Muscle layer of colon (tissue), 2 donors: Measurements from ENCODE around the gene ZNF532.

Experiments used
- H3K27ac ChIP-seq: one replicate; pipeline ENCODE4 v1.7.0; 2013; ENCODE audit warnings: low read depth, mild to moderate bottlenecking, low read length, moderate library complexity
- H3K27me3 ChIP-seq, 2 donors: one replicate each; pipeline ENCODE4 v1.7.0; 2013; ENCODE audit warnings: low read length in 2 of 2, mild to moderate bottlenecking in 2 of 2; ENCODE audit not compliant: insufficient read depth in 2 of 2, control insufficient read depth in 1 of 2
- H3K36me3 ChIP-seq: one replicate; pipeline ENCODE4 v1.7.0; 2013; ENCODE audit warnings: mild to moderate bottlenecking, low read length; ENCODE audit not compliant: insufficient read depth
- H3K4me1 ChIP-seq: one replicate; pipeline ENCODE4 v1.7.0; 2013; ENCODE audit warnings: mild to moderate bottlenecking, low read length; ENCODE audit not compliant: insufficient read depth
- H3K4me3 ChIP-seq, 2 donors: one replicate each; pipeline ENCODE4 v1.7.0; 2013; ENCODE audit warnings: low read length in 2 of 2, low read depth in 1 of 2, mild to moderate bottlenecking in 1 of 2, moderate library complexity in 1 of 2
- H3K9ac ChIP-seq: one replicate; pipeline ENCODE4 v1.7.0; 2013; ENCODE audit warnings: low read length
- H3K9me3 ChIP-seq: one replicate; pipeline ENCODE4 v1.7.0; 2013; ENCODE audit warnings: mild to moderate bottlenecking, low read length
- donor health status: abdominal sarcoma.
- donor health status: Adenocarcinoma of cecum.

ZNF532 gene

GRCh38 chr18:58992301-58993231 lies 127.9 kb downstream of the ZNF532 start:
- no peaks in the 10 kb centered on the region for H3K27me3 ChIP-seq
- no peak overlapping the region for H3K9ac ChIP-seq
- H3K36me3 ChIP-seq: no peaks in the 10 kb centered on the region
- no peaks in the 10 kb centered on the region for H3K9me3 ChIP-seq
- no peaks in the 10 kb centered on the region for H3K4me1 ChIP-seq
- H3K27ac ChIP-seq: no peak overlapping the region
- H3K4me3 ChIP-seq: no peak overlapping the region

GRCh38 chr18:58993260-58993659 lies 128.6 kb downstream of the ZNF532 start:
- H3K4me1 ChIP-seq: no peaks in the 10 kb centered on the region
- no peaks in the 10 kb centered on the region for H3K9me3 ChIP-seq
- H3K27me3 ChIP-seq: no peaks in the 10 kb centered on the region
- H3K27ac ChIP-seq: no peak overlapping the region
- no peak overlapping the region for H3K4me3 ChIP-seq
- H3K36me3 ChIP-seq: no peaks in the 10 kb centered on the region
- no peak overlapping the region for H3K9ac ChIP-seq

- Histone ChIP-seq H3K4me3 (no peak overlapping the region), H3K9ac (no peak overlapping the region), H3K9me3 (no peaks in the 10 kb centered on the region), H3K36me3 (no peaks in the 10 kb centered on the region), H3K27ac (no peak overlapping the region), H3K27me3 (no peaks in the 10 kb centered on the region), H3K4me1 (no peaks in the 10 kb centered on the region)
These were observed 131.0 kb downstream of the ZNF532 start for GRCh38 chr18:58995663-58996062.

GRCh38 chr18:58996131-58996641 lies 131.5 kb downstream of the ZNF532 start:
- H3K9me3 ChIP-seq: no peaks in the 10 kb centered on the region
- H3K27me3 ChIP-seq: no peaks in the 10 kb centered on the region
- no peak overlapping the region for H3K9ac ChIP-seq
- H3K4me3 ChIP-seq: no peak overlapping the region
- no peaks in the 10 kb centered on the region for H3K4me1 ChIP-seq
- no peaks in the 10 kb centered on the region for H3K36me3 ChIP-seq
- H3K27ac ChIP-seq: no peak overlapping the region

GRCh38 chr18:58996696-58997095 lies 132.0 kb downstream of the ZNF532 start:
- Histone ChIP-seq H3K9ac (no peak overlapping the region), H3K4me3 (no peak overlapping the region), H3K27ac (no peak overlapping the region), H3K9me3 (no peaks in the 10 kb centered on the region), H3K4me1 (no peaks in the 10 kb centered on the region), H3K36me3 (no peaks in the 10 kb centered on the region), H3K27me3 (no peaks in the 10 kb centered on the region)

GRCh38 chr18:58997811-58998337 lies 133.2 kb downstream of the ZNF532 start:
- H3K27me3 ChIP-seq: no peaks in the 10 kb centered on the region
- no peak overlapping the region for H3K4me3 ChIP-seq
- no peak overlapping the region for H3K9ac ChIP-seq
- no peaks in the 10 kb centered on the region for H3K9me3 ChIP-seq
- no peak overlapping the region for H3K27ac ChIP-seq
- no peaks in the 10 kb centered on the region for H3K4me1 ChIP-seq
- no peaks in the 10 kb centered on the region for H3K36me3 ChIP-seq

- no peak overlapping the region for H3K9ac ChIP-seq
- no peaks in the 10 kb centered on the region for H3K4me1 ChIP-seq
- no peak overlapping the region for H3K27ac ChIP-seq
- H3K9me3 ChIP-seq: no peaks in the 10 kb centered on the region
- no peaks in the 10 kb centered on the region for H3K27me3 ChIP-seq
- no peak overlapping the region for H3K4me3 ChIP-seq
- H3K36me3 ChIP-seq: no peaks in the 10 kb centered on the region
These were observed 133.9 kb downstream of the ZNF532 start for GRCh38 chr18:58998401-58999203.

- Histone ChIP-seq H3K9me3 (no peaks in the 10 kb centered on the region), H3K27ac (no peak overlapping the region), H3K9ac (no peak overlapping the region), H3K4me3 (no peak overlapping the region), H3K36me3 (no peaks in the 10 kb centered on the region), H3K4me1 (no peaks in the 10 kb centered on the region), H3K27me3 (no peaks in the 10 kb centered on the region)
These were observed 136.5 kb downstream of the ZNF532 start for GRCh38 chr18:59001166-59001565.

GRCh38 chr18:59001721-59002120 lies 137.0 kb downstream of the ZNF532 start:
- Histone ChIP-seq H3K4me1 (no peaks in the 10 kb centered on the region), H3K4me3 (no peak overlapping the region)

GRCh38 chr18:59002974-59003594 lies 138.4 kb downstream of the ZNF532 start:
- no peaks in the 10 kb centered on the region for H3K9me3 ChIP-seq
- no peak overlapping the region for H3K27ac ChIP-seq
- no peaks in the 10 kb centered on the region for H3K27me3 ChIP-seq
- H3K4me1 ChIP-seq: no peaks in the 10 kb centered on the region
- H3K4me3 ChIP-seq: no peak overlapping the region
- no peak overlapping the region for H3K9ac ChIP-seq
- H3K36me3 ChIP-seq: no peaks in the 10 kb centered on the region

More at GRCh38 chr18:59001721-59002120, 137.0 kb downstream of the ZNF532 start:
- Histone ChIP-seq H3K27ac (no peak overlapping the region), H3K27me3 (no peaks in the 10 kb centered on the region), H3K9me3 (no peaks in the 10 kb centered on the region), H3K36me3 (no peaks in the 10 kb centered on the region), H3K9ac (no peak overlapping the region)

GRCh38 chr18:59005262-59005661 lies 140.6 kb downstream of the ZNF532 start:
- Histone ChIP-seq H3K27ac (no peak overlapping the region), H3K36me3 (no peaks in the 10 kb centered on the region), H3K9me3 (no peaks in the 10 kb centered on the region), H3K9ac (no peak overlapping the region), H3K4me1 (no peaks in the 10 kb centered on the region), H3K27me3 (no peaks in the 10 kb centered on the region), H3K4me3 (no peak overlapping the region)
